Stomach (tissue), 9 donors: Measurements from ENCODE around the gene DOCK6. TPM values are rescaled to one million over a fixed set of nuclear protein-coding genes. Genes with fewer than 3 reads are reported as not detected.

Experiments
- DNase-seq, 2 donors: peaks; one replicate each; pipeline versions ENCODE4 v3.0.0 to v3.0.0-alpha.2; 2013 to 2019
- H3K27ac ChIP-seq, 5 donors: fragments of 200-600 bp in 4 of 5; sonication (generic) in 4 of 5; one replicate each; pipeline ENCODE4 v1.5.1; 2013 to 2019; ENCODE audit warnings: mild to moderate bottlenecking in 1 of 5, moderate library complexity in 1 of 5
- H3K27me3 ChIP-seq, 3 donors: fragments of 200-600 bp; sonication (generic); one replicate each; pipeline ENCODE4 v1.5.1; 2017 to 2019; ENCODE audit warnings: mixed run types in 1 of 3
- H3K36me3 ChIP-seq, 4 donors: fragments of 200-600 bp; sonication (generic); 1 replicate in 3 of 4; 2 replicates in 1 of 4; pipeline ENCODE4 v1.5.1; 2016 to 2019
- H3K4me1 ChIP-seq, 4 donors: fragments of 200-600 bp; sonication (generic); one replicate each; pipeline ENCODE4 v1.5.1; 2016 to 2019
- H3K4me3 ChIP-seq, 4 donors: fragments of 200-600 bp; sonication (generic) in 3 of 4; one replicate each; pipeline ENCODE4 v1.5.1; 2016 to 2019; ENCODE audit warnings: mild to moderate bottlenecking in 1 of 4
- H3K9me3 ChIP-seq, 4 donors: fragments of 200-600 bp; sonication (generic); one replicate each; pipeline ENCODE4 v1.5.1; 2016 to 2019
- EP300 ChIP-seq: sonication (generic); formaldehyde crosslinking; IDR thresholded peaks from one replicate; pipeline ENCODE4 v1.6.1; 2017; ENCODE audit warnings: antibody characterized with exemption
- POLR2A ChIP-seq, 4 donors: fragments of 450-650 bp; IDR thresholded peaks; one replicate each; pipeline ENCODE4 v1.6.1; 2016; ENCODE audit warnings: antibody characterized with exemption in 4 of 4, control low read depth in 2 of 4, mild to moderate bottlenecking in 1 of 4, moderate library complexity in 1 of 4
- POLR2AphosphoS5 ChIP-seq, 3 donors: sonication (generic); formaldehyde crosslinking; IDR thresholded peaks; one replicate each; pipeline ENCODE4 v1.6.1; 2016; ENCODE audit warnings: antibody characterized with exemption in 3 of 3
- WGBS, 5 donors: extraction: QIAGEN DNeasy Blood & Tissue Kit in 3 of 5; methylation state at CpG; one replicate each; pipeline versions ENCODE4 v1.1.5 to v1.1.7; 2013 to 2018; 5-methylcytosine and 5-hydroxymethylcytosine counted together
- intact Hi-C: fragments of 100-400 bp; cut with DNase I; formaldehyde crosslinking; loops from one replicate; pipeline ENCODE4 v1.15.1; 2023; ENCODE audit warnings: low total_unique reads
- polyA plus RNA-seq, 3 donors: library from polyadenylated mRNA; stranded (reverse); fragments of 200-250 nt; gene quantifications; one replicate each; pipeline ENCODE4 v1.2.3, GENCODE V29; 2013
- total RNA-seq, 5 donors: library from RNA; depleted of rRNA; stranded (reverse); fragments of >200 nt; gene quantifications; one replicate each; pipeline versions ENCODE4 v1.1.0 to v1.2.3, GENCODE V29; 2014 to 2016
- TF ChIP-seq, protein P1 (sequence below), 7 experiments: fragments of 450-650 bp in 4 of 7; fragments of 200-600 bp in 3 of 7; sonication (generic) in 3 of 7; IDR thresholded peaks; one replicate each; pipeline ENCODE4 v1.5.1; 2016 to 2019; ENCODE audit warnings: antibody characterized with exemption in 7 of 7, control low read depth in 2 of 7, mild to moderate bottlenecking in 1 of 7
- donor health status: healthy with polysubstance abuse.
- donor health status: Bipolar disorder and iron deficiency.
- donor health status: healthy.

Gene DOCK6
- total and polyA plus RNA-seq, 8 donors, result 21.4 to 243 (median 58.9) TPM

DNA sequence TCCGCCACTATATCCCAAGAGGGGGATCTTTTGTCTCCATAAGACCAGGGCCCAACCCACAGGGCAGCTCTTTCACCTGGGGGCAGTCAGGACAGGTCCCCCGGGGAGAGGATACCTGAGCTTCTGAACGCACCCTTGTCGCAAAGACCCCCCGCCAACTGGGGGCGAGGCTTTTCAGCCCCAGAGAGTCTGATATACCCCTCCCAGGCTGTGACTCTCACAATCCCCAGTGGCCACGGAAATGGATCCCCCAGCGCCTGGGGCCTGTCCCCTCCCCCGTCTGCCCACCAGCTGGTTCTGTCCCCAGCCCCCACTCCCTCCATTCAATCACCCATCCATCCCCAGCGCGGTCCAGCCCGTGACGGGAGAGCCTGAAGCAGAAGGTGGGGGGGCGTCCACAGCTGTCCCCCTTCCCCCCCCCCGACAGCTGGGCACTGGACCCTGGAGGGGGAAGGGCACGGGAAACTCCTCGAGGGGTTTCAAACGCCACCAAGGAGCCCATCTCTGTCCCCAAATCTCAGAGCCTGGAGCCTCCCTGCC is 823 bp downstream of the DOCK6 start:
- intact Hi-C loops, result no loop called here
- Histone ChIP-seq H3K4me3 (peak overlapping the region; percentile 92 to 99 (median 95)), H3K27ac (peak overlapping the region; percentile 86 to 91 (median 88)), H3K9me3 (no peaks in the 10 kb centered on the region), H3K27me3 (peaks cover 0 to 19% (median 0%) of the 10 kb centered on the region in 3 donors), H3K4me1 (peaks cover 24 to 48% (median 39%) of the 10 kb centered on the region in 4 donors), H3K36me3 (no peaks in the 10 kb centered on the region)
- TF ChIP-seq EP300 (no peak), POLR2AphosphoS5 (IDR thresholded peaks at IDR 0.05) (no peak), POLR2A (IDR thresholded peaks at IDR 0.05) (no peak)
- TF ChIP-seq, protein P1, sequence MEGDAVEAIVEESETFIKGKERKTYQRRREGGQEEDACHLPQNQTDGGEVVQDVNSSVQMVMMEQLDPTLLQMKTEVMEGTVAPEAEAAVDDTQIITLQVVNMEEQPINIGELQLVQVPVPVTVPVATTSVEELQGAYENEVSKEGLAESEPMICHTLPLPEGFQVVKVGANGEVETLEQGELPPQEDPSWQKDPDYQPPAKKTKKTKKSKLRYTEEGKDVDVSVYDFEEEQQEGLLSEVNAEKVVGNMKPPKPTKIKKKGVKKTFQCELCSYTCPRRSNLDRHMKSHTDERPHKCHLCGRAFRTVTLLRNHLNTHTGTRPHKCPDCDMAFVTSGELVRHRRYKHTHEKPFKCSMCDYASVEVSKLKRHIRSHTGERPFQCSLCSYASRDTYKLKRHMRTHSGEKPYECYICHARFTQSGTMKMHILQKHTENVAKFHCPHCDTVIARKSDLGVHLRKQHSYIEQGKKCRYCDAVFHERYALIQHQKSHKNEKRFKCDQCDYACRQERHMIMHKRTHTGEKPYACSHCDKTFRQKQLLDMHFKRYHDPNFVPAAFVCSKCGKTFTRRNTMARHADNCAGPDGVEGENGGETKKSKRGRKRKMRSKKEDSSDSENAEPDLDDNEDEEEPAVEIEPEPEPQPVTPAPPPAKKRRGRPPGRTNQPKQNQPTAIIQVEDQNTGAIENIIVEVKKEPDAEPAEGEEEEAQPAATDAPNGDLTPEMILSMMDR (IDR thresholded peaks at IDR 0.05), result no peak
- DNase-seq, result peak in 1 of 2 donors; percentile 70
- WGBS, 5 donors, result 23 to 39% (median 25%) methylated on average over 14 to 18 of the region's 18 CpGs

DNA sequence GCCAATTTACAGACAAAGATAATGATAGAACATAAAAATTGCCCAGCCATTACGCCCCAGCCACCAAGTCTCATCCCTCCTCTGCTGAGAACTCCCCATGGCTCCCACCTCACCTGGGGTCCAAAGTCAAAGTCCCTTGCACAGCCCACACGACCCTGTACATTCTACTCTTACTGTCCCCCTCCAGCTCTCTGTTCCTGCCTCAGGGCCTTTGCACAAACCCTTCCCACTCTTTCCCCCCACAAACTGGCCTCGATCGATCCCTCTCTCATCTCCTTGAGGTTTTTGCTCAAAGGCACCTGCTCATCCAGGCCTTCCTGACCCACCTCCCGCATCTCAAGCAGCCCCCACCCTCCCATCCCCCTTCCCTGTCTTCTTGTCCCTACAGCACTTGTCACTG is 1.3 kb downstream of the DOCK6 start:
- Histone ChIP-seq H3K27me3 (peaks cover 0 to 19% (median 0%) of the 10 kb centered on the region in 3 donors), H3K9me3 (no peaks in the 10 kb centered on the region), H3K27ac (peak overlapping the region in 2 of 5 donors; percentile 90 to 91), H3K4me1 (peaks cover 24 to 44% (median 37%) of the 10 kb centered on the region in 4 donors), H3K36me3 (no peaks in the 10 kb centered on the region), H3K4me3 (peak overlapping the region; percentile 92 to 99 (median 95))
- intact Hi-C loops, result no loop called here
- 73 to 82% (median 78%) methylated on average over 5 of the region's 5 CpGs for WGBS, 5 donors
- TF ChIP-seq POLR2AphosphoS5 (IDR thresholded peaks at IDR 0.05) (no peak), EP300 (no peak), POLR2A (IDR thresholded peaks at IDR 0.05) (no peak)
- TF ChIP-seq, protein P1 (IDR thresholded peaks at IDR 0.05), result no peak
- peak in 1 of 2 donors; percentile 13 for DNase-seq

DNA sequence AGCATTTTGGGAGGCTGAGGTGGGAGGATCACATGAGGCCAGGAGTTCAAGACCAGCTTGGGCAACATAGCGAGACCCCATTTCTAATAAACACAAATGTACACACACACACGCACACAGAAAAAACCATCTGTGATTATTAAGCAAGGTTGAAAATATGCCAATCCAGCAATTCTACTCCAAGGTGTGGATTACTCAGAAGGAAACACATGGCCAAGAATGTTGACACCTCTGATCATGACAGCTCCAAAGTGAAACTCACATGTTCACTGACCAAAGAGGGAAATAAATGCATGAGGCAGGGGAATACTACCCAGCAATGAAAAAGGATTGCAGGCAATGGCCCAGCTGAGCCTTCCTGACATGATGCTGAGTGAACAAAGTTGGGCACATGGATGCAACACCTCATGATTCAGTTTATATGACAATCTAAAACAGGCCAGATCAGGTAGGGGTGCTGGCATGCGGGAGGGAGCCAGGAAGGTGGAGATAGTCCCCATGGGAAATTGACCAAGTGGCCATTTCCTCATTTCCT is 4.4 kb downstream of the DOCK6 start:
- TF ChIP-seq EP300 (no peak), POLR2AphosphoS5 (IDR thresholded peaks at IDR 0.05) (no peak), POLR2A (IDR thresholded peaks at IDR 0.05) (no peak)
- TF ChIP-seq, protein P1 (IDR thresholded peaks at IDR 0.05), result no peak
- Histone ChIP-seq H3K27ac (no peak overlapping the region), H3K4me1 (peaks cover 5 to 21% (median 17%) of the 10 kb centered on the region in 4 donors), H3K4me3 (no peak overlapping the region), H3K9me3 (no peaks in the 10 kb centered on the region), H3K27me3 (peaks cover 0 to 19% (median 0%) of the 10 kb centered on the region in 3 donors), H3K36me3 (peaks cover 0 to 8% (median 6%) of the 10 kb centered on the region in 4 donors)
- WGBS, 5 donors, result 80 to 89% (median 87%) methylated on average over 3 of the region's 3 CpGs
- DNase-seq, result peak in 1 of 2 donors; percentile 7
- intact Hi-C loops, result no loop called here

DNA sequence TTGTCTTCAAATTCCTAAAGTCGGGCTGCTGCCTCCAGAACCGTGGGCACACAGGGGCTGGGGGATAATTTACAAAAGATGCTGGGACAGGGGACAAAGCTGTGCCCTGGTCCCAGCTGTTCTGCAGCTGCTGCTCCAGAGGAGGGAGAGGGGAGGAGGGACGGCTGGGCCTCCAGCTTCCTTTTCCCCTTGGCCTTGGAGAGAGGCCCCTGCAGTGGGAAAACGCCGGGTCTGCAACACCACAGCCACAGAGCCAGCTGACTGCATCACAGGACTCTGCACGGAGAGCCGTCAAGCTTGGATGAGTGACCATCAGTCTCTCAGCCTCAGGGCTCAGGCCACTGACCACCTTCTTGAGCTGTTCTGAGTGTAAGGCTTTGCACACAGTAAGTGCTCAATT is 6.1 kb downstream of the DOCK6 start:
- peaks cover 0 to 3% (median 0%) of the 10 kb centered on the region in 3 donors for H3K27me3 ChIP-seq
- peak in 1 of 2 donors; percentile 86 for DNase-seq
- 31 to 50% (median 38%) methylated on average over 6 to 7 of the region's 7 CpGs for WGBS, 5 donors
- H3K36me3 ChIP-seq, result peaks cover 6 to 25% (median 23%) of the 10 kb centered on the region in 4 donors
- TF ChIP-seq POLR2AphosphoS5 (IDR thresholded peaks at IDR 0.05) (no peak), POLR2A (IDR thresholded peaks at IDR 0.05) (no peak), EP300 (no peak)
- TF ChIP-seq, protein P1 (IDR thresholded peaks at IDR 0.05), result no peak
- H3K9me3 ChIP-seq, result no peaks in the 10 kb centered on the region
- no peak overlapping the region for H3K4me3 ChIP-seq
- H3K4me1 ChIP-seq, result peaks cover 0 to 5% (median 3%) of the 10 kb centered on the region in 4 donors
- peak overlapping the region in 3 of 5 donors; percentile 30 to 55 (median 54) for H3K27ac ChIP-seq
- intact Hi-C loops, result no loop called here
